ENCODE results near the gene GET3.

GET3 gene

DNA sequence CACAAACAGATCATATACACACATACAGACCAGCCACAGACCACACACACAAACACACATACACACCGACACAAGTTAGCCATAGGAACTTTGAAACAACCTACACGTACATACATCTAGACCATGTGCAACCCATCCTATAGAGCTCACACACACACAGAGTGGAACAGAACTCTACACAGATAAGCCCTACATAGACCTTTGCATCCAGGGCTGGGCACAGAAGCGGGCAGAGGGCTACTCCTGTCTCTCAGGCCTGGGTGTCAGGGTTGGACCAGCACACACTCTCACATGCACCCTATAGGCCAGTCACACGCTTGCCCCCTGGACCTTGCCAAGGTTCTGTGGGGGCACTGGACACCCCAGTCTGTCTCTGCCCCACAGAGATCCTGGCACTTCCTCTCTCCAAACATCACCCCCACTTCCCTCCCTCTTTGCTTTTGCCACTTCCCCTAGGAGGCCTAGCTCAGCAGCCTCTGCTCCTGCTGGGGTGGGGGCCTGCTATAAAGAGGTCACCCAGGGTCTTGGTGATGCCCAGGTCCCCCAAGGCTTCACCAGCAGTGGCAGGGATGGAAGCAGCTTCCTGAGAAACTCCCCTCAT, 48.2 kb downstream of the GET3 start:
- Histone ChIP-seq H3K4me1 (ENCODE audit: control insufficient read depth, insufficient read depth, low read length) (peaks cover 27% of the 10 kb centered on the region), H3K27me3 (ENCODE audit: control insufficient read depth, insufficient read depth, low read length, poor library complexity, severe bottlenecking) (peaks cover 4% of the 10 kb centered on the region), H3K27ac (ENCODE audit: insufficient read depth, low read depth, low read length, poor library complexity, severe bottlenecking) (no peak overlapping the region), H3K9me3 (ENCODE audit: control insufficient read depth, low read length) (no peaks in the 10 kb centered on the region), H3K4me3 (ENCODE audit: insufficient read depth, low read depth, low read length) (no peak overlapping the region), H3K36me3 (ENCODE audit: control insufficient read depth, insufficient read depth, low read length) (no peaks in the 10 kb centered on the region)
- WGBS, 2 experiments: 87 to 89% methylated on average over 4 of the region's 4 CpGs

DNA sequence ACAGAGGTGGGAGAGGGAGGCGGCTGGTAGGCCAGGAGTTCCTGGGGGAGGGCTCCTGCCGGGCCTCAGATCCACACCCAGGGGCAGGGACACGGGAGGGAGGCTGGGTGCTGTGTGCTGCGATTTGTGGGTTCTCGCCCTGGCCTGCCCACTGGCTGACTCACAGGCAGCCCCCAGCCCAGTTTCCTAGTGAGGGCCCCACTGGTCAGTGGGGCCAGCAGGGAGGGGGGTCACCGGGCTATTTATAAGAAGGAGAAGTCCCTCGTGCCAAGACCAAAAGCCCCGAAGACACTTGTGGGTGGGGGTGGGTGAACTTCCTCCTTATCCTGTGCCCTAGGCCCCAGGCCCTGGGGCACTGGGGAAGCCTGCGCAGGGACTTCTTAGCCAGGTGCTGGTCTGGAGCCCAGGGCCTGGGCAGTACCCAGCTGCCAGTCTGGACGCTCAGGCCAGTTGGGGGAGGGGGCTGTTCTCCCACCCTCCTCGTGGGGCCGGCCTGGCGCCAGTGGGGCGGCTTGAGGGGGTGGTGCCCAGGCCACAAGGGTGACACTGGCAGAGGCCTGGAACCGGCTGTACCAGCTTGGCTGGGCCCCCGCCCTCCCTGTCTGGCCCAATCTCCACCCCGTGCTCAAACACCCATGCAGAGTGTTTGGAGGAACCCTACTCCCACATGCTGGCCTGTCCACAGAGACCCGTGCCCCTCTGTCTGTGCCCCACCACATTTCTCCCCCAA, 49.0 kb downstream of the GET3 start:
- WGBS, 2 experiments: 87% methylated on average over 18 of the region's 18 CpGs
- Histone ChIP-seq H3K27ac (ENCODE audit: insufficient read depth, low read depth, low read length, poor library complexity, severe bottlenecking) (no peak overlapping the region), H3K4me3 (ENCODE audit: insufficient read depth, low read depth, low read length) (no peak overlapping the region), H3K9me3 (ENCODE audit: control insufficient read depth, low read length) (no peaks in the 10 kb centered on the region), H3K36me3 (ENCODE audit: control insufficient read depth, insufficient read depth, low read length) (no peaks in the 10 kb centered on the region), H3K27me3 (ENCODE audit: control insufficient read depth, insufficient read depth, low read length, poor library complexity, severe bottlenecking) (peaks cover 11% of the 10 kb centered on the region), H3K4me1 (ENCODE audit: control insufficient read depth, insufficient read depth, low read length) (peaks cover 27% of the 10 kb centered on the region)

GRCh38 chr19:12786952-12787351, 49.7 kb downstream of the GET3 start:
- H3K27ac ChIP-seq (ENCODE audit: insufficient read depth, low read depth, low read length, poor library complexity, severe bottlenecking): no peak overlapping the region
- H3K27me3 ChIP-seq (ENCODE audit: control insufficient read depth, insufficient read depth, low read length, poor library complexity, severe bottlenecking): peaks cover 18% of the 10 kb centered on the region
- H3K9me3 ChIP-seq (ENCODE audit: control insufficient read depth, low read length): no peaks in the 10 kb centered on the region
- no peaks in the 10 kb centered on the region for H3K36me3 ChIP-seq (ENCODE audit: control insufficient read depth, insufficient read depth, low read length)
- H3K4me1 ChIP-seq (ENCODE audit: control insufficient read depth, insufficient read depth, low read length): peaks cover 27% of the 10 kb centered on the region
- 91% methylated on average over 3 of the region's 3 CpGs for WGBS, 2 experiments
- no peak overlapping the region for H3K4me3 ChIP-seq (ENCODE audit: insufficient read depth, low read depth, low read length)

DNA sequence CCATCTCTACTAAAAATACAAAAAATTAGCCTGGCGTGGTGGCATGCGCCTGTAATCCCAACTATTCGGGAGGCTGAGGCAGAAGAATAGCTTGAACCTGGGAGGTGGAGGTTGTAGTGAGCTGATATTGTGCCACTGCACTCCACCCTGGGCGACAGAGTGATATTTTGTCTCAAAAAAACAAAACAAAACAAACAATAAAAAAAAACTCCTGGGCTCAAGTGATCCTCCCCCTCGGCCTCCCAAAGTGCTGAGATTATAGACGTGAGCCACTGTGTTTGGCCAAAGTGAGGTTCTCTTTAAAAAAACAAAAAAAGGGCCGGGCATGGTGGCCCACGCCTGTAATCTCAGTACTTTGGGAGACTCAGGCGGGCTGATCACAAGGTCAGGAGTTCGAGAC, 50.2 kb downstream of the GET3 start:
- Histone ChIP-seq H3K27ac (ENCODE audit: insufficient read depth, low read depth, low read length, poor library complexity, severe bottlenecking) (no peak overlapping the region), H3K27me3 (ENCODE audit: control insufficient read depth, insufficient read depth, low read length, poor library complexity, severe bottlenecking) (peaks cover 23% of the 10 kb centered on the region), H3K9me3 (ENCODE audit: control insufficient read depth, low read length) (no peaks in the 10 kb centered on the region), H3K36me3 (ENCODE audit: control insufficient read depth, insufficient read depth, low read length) (no peaks in the 10 kb centered on the region), H3K4me1 (ENCODE audit: control insufficient read depth, insufficient read depth, low read length) (peaks cover 27% of the 10 kb centered on the region), H3K4me3 (ENCODE audit: insufficient read depth, low read depth, low read length) (no peak overlapping the region)
- WGBS, 2 experiments: 91 to 95% methylated on average over 10 of the region's 10 CpGs

- 81 to 84% methylated on average over 4 of the region's 4 CpGs for WGBS, 2 experiments
- H3K36me3 ChIP-seq (ENCODE audit: control insufficient read depth, insufficient read depth, low read length): no peaks in the 10 kb centered on the region
- peaks cover 30% of the 10 kb centered on the region for H3K27me3 ChIP-seq (ENCODE audit: control insufficient read depth, insufficient read depth, low read length, poor library complexity, severe bottlenecking)
- H3K9me3 ChIP-seq (ENCODE audit: control insufficient read depth, low read length): no peaks in the 10 kb centered on the region
- peaks cover 29% of the 10 kb centered on the region for H3K4me1 ChIP-seq (ENCODE audit: control insufficient read depth, insufficient read depth, low read length)
- no peak overlapping the region for H3K4me3 ChIP-seq (ENCODE audit: insufficient read depth, low read depth, low read length)
- H3K27ac ChIP-seq (ENCODE audit: insufficient read depth, low read depth, low read length, poor library complexity, severe bottlenecking): peak overlapping the region; percentile 85
Measured at GRCh38 chr19:12788042-12788681, 50.9 kb downstream of the GET3 start.

DNA sequence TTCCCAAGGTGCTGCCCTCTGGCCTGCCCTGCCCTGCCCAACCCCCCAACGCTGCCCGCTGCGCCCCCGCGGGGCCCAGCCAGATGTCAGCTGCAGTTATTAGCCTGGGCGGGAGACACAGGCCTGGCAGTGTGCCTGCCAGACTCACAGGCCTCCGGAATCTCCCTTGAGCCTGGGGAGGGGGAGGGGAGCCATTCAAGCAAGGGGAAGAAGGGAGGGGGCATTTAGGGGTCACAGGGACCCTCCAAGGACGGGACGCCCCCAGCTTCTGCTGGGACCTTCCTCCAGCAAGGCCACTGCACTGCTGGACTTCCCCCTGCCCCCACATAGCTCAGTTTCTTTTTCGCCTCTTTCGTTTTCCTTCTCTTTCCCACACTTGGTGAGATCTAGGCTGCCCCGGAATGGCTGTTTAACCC, 51.4 kb downstream of the GET3 start:
- Histone ChIP-seq H3K4me1 (ENCODE audit: control insufficient read depth, insufficient read depth, low read length) (peaks cover 24% of the 10 kb centered on the region), H3K27me3 (ENCODE audit: control insufficient read depth, insufficient read depth, low read length, poor library complexity, severe bottlenecking) (peaks cover 32% of the 10 kb centered on the region), H3K9me3 (ENCODE audit: control insufficient read depth, low read length) (no peaks in the 10 kb centered on the region), H3K36me3 (ENCODE audit: control insufficient read depth, insufficient read depth, low read length) (no peaks in the 10 kb centered on the region), H3K4me3 (ENCODE audit: insufficient read depth, low read depth, low read length) (peak overlapping the region; percentile 43), H3K27ac (ENCODE audit: insufficient read depth, low read depth, low read length, poor library complexity, severe bottlenecking) (peak overlapping the region; percentile 85)
- WGBS, 2 experiments: 11 to 12% methylated on average over 12 of the region's 12 CpGs

- WGBS, 2 experiments: 5% methylated on average over 46 of the region's 46 CpGs
- H3K9me3 ChIP-seq (ENCODE audit: control insufficient read depth, low read length): no peaks in the 10 kb centered on the region
- peaks cover 26% of the 10 kb centered on the region for H3K4me1 ChIP-seq (ENCODE audit: control insufficient read depth, insufficient read depth, low read length)
- peaks cover 38% of the 10 kb centered on the region for H3K27me3 ChIP-seq (ENCODE audit: control insufficient read depth, insufficient read depth, low read length, poor library complexity, severe bottlenecking)
- no peaks in the 10 kb centered on the region for H3K36me3 ChIP-seq (ENCODE audit: control insufficient read depth, insufficient read depth, low read length)
- peak overlapping the region; percentile 85 for H3K27ac ChIP-seq (ENCODE audit: insufficient read depth, low read depth, low read length, poor library complexity, severe bottlenecking)
- H3K4me3 ChIP-seq (ENCODE audit: insufficient read depth, low read depth, low read length): peak overlapping the region; percentile 43
Measured at GRCh38 chr19:12789098-12789903, 52.0 kb downstream of the GET3 start.

DNA sequence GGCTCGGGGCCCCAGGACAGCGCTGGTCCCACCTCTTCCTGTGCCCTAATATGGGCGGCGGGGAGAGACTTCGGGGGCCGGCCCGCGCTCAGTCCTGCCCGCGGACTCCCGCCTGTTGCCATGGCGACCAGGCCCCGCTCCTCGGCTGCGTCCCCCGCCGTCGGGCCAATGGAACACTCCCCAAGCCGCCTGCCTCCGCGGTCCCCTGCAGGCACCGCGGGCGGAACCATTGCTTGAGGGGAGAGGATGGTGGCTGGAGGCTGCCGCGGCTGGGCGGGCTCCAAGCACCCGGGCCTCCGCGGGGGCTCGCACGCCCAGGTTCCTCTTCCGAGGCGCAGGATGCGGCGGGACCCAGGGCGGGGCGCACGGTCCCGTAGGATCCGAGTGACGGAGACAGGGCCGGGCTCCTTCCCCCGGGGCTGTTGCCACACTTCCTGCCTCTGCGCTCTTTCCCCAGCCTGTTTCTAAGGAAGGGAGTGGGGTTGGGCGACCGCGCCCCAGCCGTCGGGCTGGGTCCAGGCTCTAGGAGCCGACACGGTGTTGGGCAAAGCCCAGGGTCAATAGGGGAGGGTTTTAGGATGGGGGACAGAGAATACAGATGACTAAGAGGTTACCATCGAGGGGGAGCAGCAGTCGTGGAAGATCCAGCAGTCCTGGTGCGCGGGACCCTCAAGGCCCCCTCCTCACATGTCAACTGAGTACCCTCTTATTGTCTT, 52.8 kb downstream of the GET3 start:
- no peaks in the 10 kb centered on the region for H3K9me3 ChIP-seq (ENCODE audit: control insufficient read depth, low read length)
- 1% methylated on average over 56 of the region's 56 CpGs for WGBS, 2 experiments
- no peaks in the 10 kb centered on the region for H3K36me3 ChIP-seq (ENCODE audit: control insufficient read depth, insufficient read depth, low read length)
- H3K4me3 ChIP-seq (ENCODE audit: insufficient read depth, low read depth, low read length): peak overlapping the region; percentile 43
- H3K4me1 ChIP-seq (ENCODE audit: control insufficient read depth, insufficient read depth, low read length): peaks cover 26% of the 10 kb centered on the region
- peaks cover 42% of the 10 kb centered on the region for H3K27me3 ChIP-seq (ENCODE audit: control insufficient read depth, insufficient read depth, low read length, poor library complexity, severe bottlenecking)
- peak overlapping the region; percentile 6 for H3K27ac ChIP-seq (ENCODE audit: insufficient read depth, low read depth, low read length, poor library complexity, severe bottlenecking)

DNA sequence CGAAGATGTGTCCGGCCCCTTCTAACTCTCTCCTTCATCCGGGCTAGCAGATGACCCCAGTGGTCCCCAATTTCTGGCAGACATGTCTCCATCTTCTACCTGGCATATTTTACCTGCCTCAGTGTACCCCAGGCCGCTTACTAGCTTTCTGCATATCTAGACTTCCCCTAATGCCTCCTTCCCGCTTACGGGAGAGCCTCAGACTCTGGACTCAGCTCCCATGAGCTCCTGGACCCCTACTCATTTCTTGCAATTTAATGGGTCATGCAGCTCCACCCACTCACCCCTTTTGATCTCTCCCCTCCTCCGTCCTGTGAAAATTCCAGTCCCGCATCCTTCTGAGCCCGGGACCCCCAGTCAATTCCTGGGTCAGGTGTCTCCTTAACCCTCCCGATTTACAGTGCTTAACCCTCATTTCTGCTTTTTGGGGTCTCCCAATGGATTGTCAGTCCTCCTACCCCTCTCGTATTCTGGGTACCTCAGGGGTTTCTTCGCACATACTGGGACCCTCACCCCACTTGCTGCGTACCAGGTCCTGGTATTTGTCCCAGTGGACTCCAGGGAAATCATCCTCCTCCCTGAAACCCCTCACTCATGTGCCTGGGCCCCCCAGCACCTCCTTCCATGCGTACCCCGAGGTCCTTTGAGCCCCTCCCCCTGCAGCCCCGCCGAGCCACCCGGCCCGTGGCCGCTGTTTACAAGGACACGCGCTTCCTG, 53.5 kb downstream of the GET3 start:
- peak overlapping the region; percentile 54 for H3K4me3 ChIP-seq (ENCODE audit: insufficient read depth, low read depth, low read length)
- WGBS, 2 experiments: 4 to 5% methylated on average over 22 of the region's 22 CpGs
- H3K4me1 ChIP-seq (ENCODE audit: control insufficient read depth, insufficient read depth, low read length): peaks cover 26% of the 10 kb centered on the region
- H3K27me3 ChIP-seq (ENCODE audit: control insufficient read depth, insufficient read depth, low read length, poor library complexity, severe bottlenecking): peaks cover 42% of the 10 kb centered on the region
- H3K36me3 ChIP-seq (ENCODE audit: control insufficient read depth, insufficient read depth, low read length): no peaks in the 10 kb centered on the region
- no peaks in the 10 kb centered on the region for H3K9me3 ChIP-seq (ENCODE audit: control insufficient read depth, low read length)
- H3K27ac ChIP-seq (ENCODE audit: insufficient read depth, low read depth, low read length, poor library complexity, severe bottlenecking): no peak overlapping the region
